GM12874 (cell line): ENCODE measurements around the gene HACD2.

Source experiments
- CTCF ChIP-seq: IDR thresholded peaks from 2 replicates; pipeline ENCODE4 v1.5.1; 2011; ENCODE audit warnings: low read depth, mild to moderate bottlenecking, control low read depth, low read length, moderate library complexity; ENCODE audit not compliant: insufficient read depth

HACD2 gene

GRCh38 chr3:123620343-123620742, 35.5 kb upstream of the HACD2 start:
- no peak for TF ChIP-seq CTCF

GRCh38 chr3:123618768-123619484, 34.1 kb upstream of the HACD2 start:
- TF ChIP-seq CTCF, result no peak

GRCh38 chr3:123618076-123618708, 33.3 kb upstream of the HACD2 start:
- TF ChIP-seq CTCF, result no peak

DNA sequence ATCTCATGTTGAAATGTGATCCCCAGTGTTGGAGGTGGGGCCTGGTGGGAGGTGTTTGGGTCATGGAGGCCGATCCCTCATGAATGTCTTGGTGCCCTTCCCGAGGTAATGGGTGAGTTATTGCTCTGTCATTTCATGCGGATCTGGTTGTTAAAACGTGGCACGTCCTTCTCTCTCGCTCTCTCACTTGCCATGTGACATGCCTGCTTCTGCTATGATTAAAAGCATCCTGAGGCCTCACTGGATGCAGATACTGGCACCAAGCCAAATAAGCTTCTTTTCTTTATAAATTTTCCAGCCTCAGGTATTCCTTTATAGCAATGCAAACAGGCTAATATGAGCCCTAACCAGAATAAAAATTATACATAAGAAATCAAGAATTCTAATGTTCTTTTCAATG, 31.7 kb upstream of the HACD2 start:
- no peak for TF ChIP-seq CTCF

GRCh38 chr3:123613543-123613942, 28.7 kb upstream of the HACD2 start:
- no peak for TF ChIP-seq CTCF

GRCh38 chr3:123611082-123611481, 26.2 kb upstream of the HACD2 start:
- TF ChIP-seq CTCF, result no peak

- TF ChIP-seq CTCF, result no peak
Measured at GRCh38 chr3:123610331-123610730, 25.5 kb upstream of the HACD2 start.
